ENCODE data around the gene LTBP1.

DNA sequence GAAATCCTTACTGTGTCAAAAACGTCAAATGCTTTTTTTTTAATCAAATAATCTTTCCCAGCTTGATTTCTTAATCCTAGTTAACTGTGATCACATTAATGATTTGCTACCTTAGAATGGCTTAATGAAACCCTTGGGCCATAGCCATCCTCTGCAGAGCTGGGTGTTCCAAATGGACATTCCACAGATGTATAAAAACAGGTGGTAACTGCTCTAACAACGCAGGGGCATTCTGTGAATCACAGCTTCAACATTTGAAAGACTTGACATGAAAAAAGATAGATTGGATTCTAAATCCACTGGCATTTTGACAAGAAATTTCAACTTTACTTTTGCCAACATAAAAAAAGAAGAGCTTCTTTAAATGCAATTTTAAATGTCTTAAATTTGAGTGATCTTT lies 459.9 kb downstream of the LTBP1 start:
- TF ChIP-seq CTCF (conservative IDR thresholded peaks at IDR 0.05; ENCODE audit: low read length) (no peak), EZH2phosphoT487 (IDR thresholded peaks at IDR 0.05; ENCODE audit: borderline replicate concordance, low read depth, low read length) (no peak)
